IgD-negative memory B cell (primary cell): ENCODE measurements around the gene OR10K1. TPM values are rescaled to one million over a fixed set of nuclear protein-coding genes. Genes with fewer than 3 reads are reported as not detected.

ENCODE experiments used
- H3K27ac Mint-ChIP-seq, 3 donors: one replicate each; pipeline ENCODE4 v1.8.0; 2020 to 2022; ENCODE audit warnings: mild to moderate bottlenecking in 3 of 3, mixed read lengths in 3 of 3, moderate library complexity in 1 of 3
- H3K27me3 Mint-ChIP-seq: one replicate; pipeline ENCODE4 v1.8.0; 2021; ENCODE audit warnings: mixed read lengths
- H3K36me3 Mint-ChIP-seq: one replicate; pipeline ENCODE4 v1.8.0; 2020; ENCODE audit warnings: mild to moderate bottlenecking, mixed read lengths
- H3K4me1 Mint-ChIP-seq, 3 donors: one replicate each; pipeline ENCODE4 v1.8.0; 2020 to 2022; ENCODE audit warnings: mixed read lengths in 3 of 3, mild to moderate bottlenecking in 1 of 3
- H3K4me3 Mint-ChIP-seq, 4 donors: one replicate each; pipeline ENCODE4 v1.8.0; 2020 to 2022; ENCODE audit warnings: mild to moderate bottlenecking in 4 of 4, mixed read lengths in 4 of 4, moderate library complexity in 3 of 4
- H3K9me3 Mint-ChIP-seq, 3 donors: one replicate each; pipeline ENCODE4 v1.8.0; 2020 to 2021; ENCODE audit warnings: mixed read lengths in 3 of 3, mild to moderate bottlenecking in 1 of 3
- polyA plus RNA-seq: library from polyadenylated mRNA; unstranded; fragments of 300-500 nt; fragmentation: Illumina TruSeq; gene quantifications from one replicate; pipeline ENCODE4 v1.2.3, GENCODE V29; 2021

Gene OR10K1
- polyA plus RNA-seq, 1 donor from 2014 or later = not detected

DNA sequence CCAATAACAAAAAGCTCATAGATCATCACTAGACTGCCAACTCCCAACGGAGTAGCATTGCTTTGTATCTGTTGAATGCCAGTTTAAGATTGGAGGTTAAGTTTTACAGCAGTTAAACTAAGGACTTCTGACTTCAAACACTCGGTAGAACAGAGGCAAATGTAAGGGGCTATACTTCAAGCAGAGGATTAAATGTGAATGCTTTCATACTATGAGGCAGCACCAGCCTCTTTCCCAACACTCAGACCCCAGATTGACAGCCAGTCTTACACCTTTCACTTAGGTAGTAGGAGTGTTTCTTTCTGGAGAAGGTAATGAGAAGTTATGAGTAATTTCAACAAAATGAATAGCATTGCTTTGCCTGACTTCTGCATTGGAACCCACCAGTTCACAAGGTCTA is 33.2 kb downstream of the OR10K1 start:
- Mint-ChIP-seq H3K27ac (no peak overlapping the region), H3K27me3 (no peaks in the 10 kb centered on the region), H3K36me3 (no peaks in the 10 kb centered on the region), H3K4me1 (peaks cover 0 to 2% (median 2%) of the 10 kb centered on the region in 3 donors), H3K9me3 (no peaks in the 10 kb centered on the region), H3K4me3 (no peak overlapping the region)

DNA sequence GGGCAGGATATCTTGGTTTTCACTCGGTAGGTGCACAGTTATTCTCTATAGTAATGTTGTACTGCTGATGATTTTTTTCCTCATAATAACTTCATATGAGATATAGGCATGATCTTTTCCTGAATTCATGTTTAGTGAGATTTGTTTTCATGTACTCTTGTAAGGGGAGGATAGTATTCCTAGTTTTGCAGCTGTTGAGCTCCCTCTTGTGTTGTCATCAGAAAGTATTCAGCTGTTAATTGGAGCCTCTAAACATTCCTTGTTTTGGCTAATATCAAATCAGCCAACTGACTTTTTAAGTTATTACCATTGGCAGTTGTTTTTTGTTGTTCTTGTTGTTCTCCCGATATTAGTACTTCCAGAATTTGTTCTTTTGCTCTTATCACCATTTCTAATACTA is 34.7 kb downstream of the OR10K1 start:
- Mint-ChIP-seq H3K27me3 (peaks cover 3% of the 10 kb centered on the region), H3K27ac (no peak overlapping the region), H3K4me1 (peaks cover 0 to 2% (median 2%) of the 10 kb centered on the region in 3 donors)

DNA sequence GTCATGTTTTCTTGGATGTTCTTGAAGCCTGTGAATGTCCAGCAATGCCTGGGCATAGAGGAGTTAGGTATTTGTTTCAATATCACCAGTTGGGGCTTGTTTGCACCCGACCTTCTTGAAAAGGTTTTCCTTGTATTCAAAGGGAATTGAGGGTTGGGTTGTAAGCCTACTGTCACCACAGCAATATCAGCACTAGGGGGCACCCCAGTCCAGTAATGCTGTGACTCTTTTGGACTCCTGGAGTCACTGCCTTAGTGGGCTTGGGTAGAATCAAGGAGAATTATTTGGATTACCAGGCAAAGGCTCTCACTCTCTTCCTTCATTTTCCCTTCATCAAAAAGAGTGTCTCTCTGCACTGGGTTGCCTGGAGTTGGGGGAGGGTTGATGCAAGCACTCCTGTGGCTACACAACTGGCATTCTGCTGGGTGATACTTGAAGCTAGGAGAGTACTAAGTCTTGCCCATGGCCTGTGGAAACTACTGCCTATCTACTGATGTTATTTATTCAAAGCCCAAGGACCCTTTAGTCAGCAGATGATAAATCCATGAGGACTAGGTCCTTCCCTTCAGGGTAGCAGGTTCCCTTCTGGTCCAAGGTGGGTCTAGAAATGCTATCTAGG is 44.8 kb downstream of the OR10K1 start:
- Mint-ChIP-seq H3K9me3 (peaks cover 0 to 7% (median 5%) of the 10 kb centered on the region in 3 donors), H3K27me3 (peaks cover 11% of the 10 kb centered on the region), H3K4me3 (no peak overlapping the region), H3K4me1 (peaks cover 0 to 1% (median 0%) of the 10 kb centered on the region in 3 donors), H3K27ac (no peak overlapping the region), H3K36me3 (peaks cover 5% of the 10 kb centered on the region)

More for the DNA sequence above, 34.7 kb downstream of the OR10K1 start:
- H3K4me3 Mint-ChIP-seq = no peak overlapping the region
- no peaks in the 10 kb centered on the region for H3K36me3 Mint-ChIP-seq
- H3K9me3 Mint-ChIP-seq = no peaks in the 10 kb centered on the region

DNA sequence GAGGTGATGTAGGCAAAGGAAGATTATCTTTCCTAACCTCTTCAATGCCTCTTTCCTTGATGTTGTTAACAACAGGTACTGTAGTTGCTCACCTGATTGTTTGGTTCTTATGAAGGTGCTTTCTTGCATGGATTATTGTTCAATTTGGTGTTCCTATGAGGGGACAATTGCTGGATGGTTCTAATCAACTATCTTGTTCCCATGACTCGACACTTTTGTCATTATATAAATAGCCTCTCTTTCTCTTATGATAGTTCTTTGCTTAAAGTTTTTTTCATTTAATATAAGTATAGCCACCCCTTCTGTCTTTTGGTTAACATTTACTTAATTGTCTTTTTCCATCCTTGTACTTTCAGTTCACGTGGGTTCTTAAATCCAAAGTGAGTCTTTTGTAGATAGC is 45.9 kb downstream of the OR10K1 start:
- H3K36me3 Mint-ChIP-seq = peaks cover 5% of the 10 kb centered on the region
- peaks cover 10% of the 10 kb centered on the region for H3K27me3 Mint-ChIP-seq
- H3K4me3 Mint-ChIP-seq = no peak overlapping the region
- H3K4me1 Mint-ChIP-seq = peaks cover 0 to 1% (median 0%) of the 10 kb centered on the region in 3 donors
- no peak overlapping the region for H3K27ac Mint-ChIP-seq
- peaks cover 0 to 3% (median 0%) of the 10 kb centered on the region in 3 donors for H3K9me3 Mint-ChIP-seq

DNA sequence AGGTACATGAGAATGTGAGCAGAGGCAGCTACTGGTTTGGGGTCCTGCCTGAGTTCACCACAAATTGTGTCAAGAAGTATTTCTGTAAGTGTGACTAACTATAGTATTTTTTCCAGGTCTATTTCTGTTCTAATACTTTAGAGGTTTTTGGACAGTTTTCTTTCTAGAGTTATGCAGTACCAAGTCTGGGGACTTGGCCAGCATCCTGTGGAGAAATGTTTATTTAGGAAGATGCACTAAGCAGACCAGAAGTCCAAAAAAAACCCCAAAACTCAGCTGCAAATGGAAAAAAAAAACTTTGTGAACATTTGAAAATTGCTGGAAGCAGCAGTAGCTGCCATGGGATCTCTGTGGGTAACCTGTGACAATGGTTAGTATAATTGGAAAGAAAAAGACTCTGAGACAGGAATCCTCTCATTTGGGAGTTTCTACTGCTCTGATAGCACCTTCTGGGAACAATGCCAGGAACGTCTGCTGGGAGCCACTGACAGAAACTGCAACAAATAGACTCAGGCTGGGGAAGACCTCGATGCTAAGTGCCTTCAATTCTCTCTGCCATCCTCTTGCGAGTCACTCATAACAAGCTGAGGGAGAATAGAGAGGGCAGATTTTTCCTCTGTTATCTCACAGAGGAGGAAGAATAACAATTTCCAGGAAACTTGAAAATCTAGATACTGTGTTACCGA is 48.0 kb downstream of the OR10K1 start:
- H3K4me3 Mint-ChIP-seq = no peak overlapping the region
- no peak overlapping the region for H3K27ac Mint-ChIP-seq
- no peaks in the 10 kb centered on the region for H3K9me3 Mint-ChIP-seq
- H3K4me1 Mint-ChIP-seq = peaks cover 0 to 1% (median 0%) of the 10 kb centered on the region in 3 donors
- H3K36me3 Mint-ChIP-seq = peaks cover 7% of the 10 kb centered on the region
- H3K27me3 Mint-ChIP-seq = peaks cover 9% of the 10 kb centered on the region

DNA sequence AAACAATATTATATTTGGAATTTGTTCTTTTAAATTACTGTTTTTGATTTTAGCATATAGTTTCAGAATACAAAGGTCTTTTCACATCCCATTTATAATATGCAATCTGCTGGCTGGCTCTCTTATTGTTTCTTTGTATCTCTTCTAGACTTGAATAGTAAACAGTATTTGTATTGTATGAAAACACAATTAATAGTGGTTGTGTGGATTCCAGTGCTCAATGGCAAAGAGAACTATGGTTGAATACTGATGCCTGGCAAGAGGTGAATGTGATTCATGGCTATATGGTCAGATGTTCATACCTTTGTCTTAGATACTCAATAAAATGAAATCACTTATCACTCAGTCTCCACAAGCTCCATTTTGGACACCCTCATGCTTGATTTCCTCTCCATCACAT is 55.3 kb downstream of the OR10K1 start:
- H3K4me3 Mint-ChIP-seq = no peak overlapping the region
- H3K4me1 Mint-ChIP-seq = no peaks in the 10 kb centered on the region
- no peaks in the 10 kb centered on the region for H3K9me3 Mint-ChIP-seq
- H3K27ac Mint-ChIP-seq = no peak overlapping the region
- H3K36me3 Mint-ChIP-seq = peaks cover 2% of the 10 kb centered on the region
- peaks cover 5% of the 10 kb centered on the region for H3K27me3 Mint-ChIP-seq

Other genes starting within 250 kb of the OR10K1 start
- gene CD1A, start 207.4 kb upstream of the OR10K1 start, polyA plus RNA-seq = 1.1 TPM
- gene CD1C, start 171.9 kb upstream of the OR10K1 start, polyA plus RNA-seq = 179 TPM
- gene CD1B, start 130.3 kb upstream of the OR10K1 start, polyA plus RNA-seq = not detected
- gene CD1E, start 107.9 kb upstream of the OR10K1 start, polyA plus RNA-seq = not detected
- gene OR10T2, start 62.4 kb upstream of the OR10K1 start, polyA plus RNA-seq = not detected
- not detected for gene OR10K2, start 35.6 kb upstream of the OR10K1 start, polyA plus RNA-seq
- not detected for gene OR10R2, start 10.4 kb downstream of the OR10K1 start, polyA plus RNA-seq
- gene OR6Y1, start 92.6 kb downstream of the OR10K1 start, polyA plus RNA-seq = not detected
- not detected for gene OR6P1, start 108.7 kb downstream of the OR10K1 start, polyA plus RNA-seq
- gene OR10X1, start 118.1 kb downstream of the OR10K1 start, polyA plus RNA-seq = not detected
- not detected for gene OR10Z1, start 143.4 kb downstream of the OR10K1 start, polyA plus RNA-seq
- not detected for gene SPTA1, start 224.9 kb downstream of the OR10K1 start, polyA plus RNA-seq
- not detected for gene OR6K2, start 238.8 kb downstream of the OR10K1 start, polyA plus RNA-seq